Activated B cell treated with CpG ODN at 0.5 μM for 24 hours (primary cell): Measurements from ENCODE around the gene PPL. TPM values are rescaled to one million over a fixed set of nuclear protein-coding genes. Genes with fewer than 3 reads are reported as not detected.

ENCODE experiments used
- ATAC-seq: fragments of 200-7000 bp; cut with Tn5 transposase; one replicate; pipeline ENCODE4 v1.10.0; 2021; ENCODE audit warnings: low read depth, mild to moderate bottlenecking, moderate library complexity
- CTCF ChIA-PET: fragments of 350-600 bp; sonication (Branson Sonifier 250); formaldehyde crosslinking; loops from one replicate; lab custom pipeline; 2021; ENCODE audit warnings: antibody characterized with exemption; lab: Charles Lee
- POLR2A ChIA-PET: fragments of 350-600 bp; sonication (Branson Sonifier 250); formaldehyde crosslinking; loops from one replicate; lab custom pipeline; 2021; ENCODE audit warnings: antibody characterized with exemption; lab: Charles Lee
- DNase-seq: peaks from one replicate; pipeline ENCODE4 v3.0.0; 2022
- H3K27ac Mint-ChIP-seq: one replicate; pipeline ENCODE4 v1.8.0; 2020; ENCODE audit warnings: mixed read lengths
- H3K27me3 Mint-ChIP-seq: one replicate; pipeline ENCODE4 v1.8.0; 2021; ENCODE audit warnings: mixed read lengths
- H3K36me3 Mint-ChIP-seq: one replicate; pipeline ENCODE4 v1.8.0; 2021; ENCODE audit warnings: low read depth, mixed read lengths
- H3K4me1 Mint-ChIP-seq: one replicate; pipeline ENCODE4 v1.8.0; 2021; ENCODE audit warnings: mixed read lengths
- H3K4me3 Mint-ChIP-seq: one replicate; pipeline ENCODE4 v1.8.0; 2020; ENCODE audit warnings: mild to moderate bottlenecking, mixed read lengths
- H3K9me3 Mint-ChIP-seq: one replicate; pipeline ENCODE4 v1.8.0; 2020; ENCODE audit warnings: mixed read lengths
- intact Hi-C: fragments of 100-400 bp; cut with micrococcal nuclease; formaldehyde crosslinking; loops from one replicate; pipeline ENCODE4 v1.15.1; 2024
- total RNA-seq: library from RNA; stranded (reverse); gene quantifications from 2 replicates; pipeline ENCODE4 v1.2.3, GENCODE V29; 2022
- TF ChIP-seq, protein P1 (sequence below): fragments of 200-600 bp; IDR thresholded peaks from one replicate; pipeline ENCODE4 v1.8.0; 2022; ENCODE audit warnings: antibody characterized with exemption, mild to moderate bottlenecking

Gene PPL
- total RNA-seq, 1 donor from 2014 or later = 0.04 TPM

DNA sequence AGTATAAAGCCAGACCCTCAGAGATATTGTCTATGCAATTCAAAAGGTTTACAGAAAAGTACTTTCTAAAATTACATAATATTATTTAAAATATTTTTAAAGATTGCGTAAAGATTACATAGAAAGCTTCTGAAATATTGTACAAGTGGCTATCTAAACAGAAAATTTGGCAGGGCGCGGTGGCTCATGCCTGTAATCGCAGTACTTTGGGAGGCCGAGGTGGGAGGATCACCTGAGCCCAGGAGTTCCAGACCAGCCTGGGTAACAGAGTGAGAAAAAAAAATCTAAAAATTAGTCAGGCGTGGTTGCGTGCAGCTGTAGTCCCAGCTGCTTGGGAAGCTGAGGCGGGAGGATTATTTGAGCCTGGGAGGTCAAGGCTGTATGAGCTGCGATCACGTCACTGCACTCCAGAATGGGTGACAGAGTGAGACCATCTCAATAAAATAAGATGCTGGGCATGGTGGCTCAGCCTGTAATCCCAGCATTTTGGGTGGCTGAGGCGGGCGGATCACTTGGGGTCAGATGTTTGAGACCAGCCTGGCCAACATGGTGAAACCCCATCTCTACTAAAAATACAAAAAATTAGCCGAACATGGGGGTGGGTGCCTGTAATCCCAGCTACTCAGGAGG is 71.6 kb downstream of the PPL start:
- intact Hi-C loops = no loop called here
- H3K27me3 Mint-ChIP-seq = no peaks in the 10 kb centered on the region
- DNase-seq (no peak), ATAC-seq (no peak)
- TF ChIP-seq, protein P1, sequence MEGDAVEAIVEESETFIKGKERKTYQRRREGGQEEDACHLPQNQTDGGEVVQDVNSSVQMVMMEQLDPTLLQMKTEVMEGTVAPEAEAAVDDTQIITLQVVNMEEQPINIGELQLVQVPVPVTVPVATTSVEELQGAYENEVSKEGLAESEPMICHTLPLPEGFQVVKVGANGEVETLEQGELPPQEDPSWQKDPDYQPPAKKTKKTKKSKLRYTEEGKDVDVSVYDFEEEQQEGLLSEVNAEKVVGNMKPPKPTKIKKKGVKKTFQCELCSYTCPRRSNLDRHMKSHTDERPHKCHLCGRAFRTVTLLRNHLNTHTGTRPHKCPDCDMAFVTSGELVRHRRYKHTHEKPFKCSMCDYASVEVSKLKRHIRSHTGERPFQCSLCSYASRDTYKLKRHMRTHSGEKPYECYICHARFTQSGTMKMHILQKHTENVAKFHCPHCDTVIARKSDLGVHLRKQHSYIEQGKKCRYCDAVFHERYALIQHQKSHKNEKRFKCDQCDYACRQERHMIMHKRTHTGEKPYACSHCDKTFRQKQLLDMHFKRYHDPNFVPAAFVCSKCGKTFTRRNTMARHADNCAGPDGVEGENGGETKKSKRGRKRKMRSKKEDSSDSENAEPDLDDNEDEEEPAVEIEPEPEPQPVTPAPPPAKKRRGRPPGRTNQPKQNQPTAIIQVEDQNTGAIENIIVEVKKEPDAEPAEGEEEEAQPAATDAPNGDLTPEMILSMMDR = no peak
- no peaks in the 10 kb centered on the region for H3K9me3 Mint-ChIP-seq
- CTCF ChIA-PET = no interaction called here
- peaks cover 3% of the 10 kb centered on the region for H3K4me1 Mint-ChIP-seq
- peaks cover 78% of the 10 kb centered on the region for H3K36me3 Mint-ChIP-seq
- POLR2A ChIA-PET = no interaction called here
- no peak overlapping the region for H3K27ac Mint-ChIP-seq
- H3K4me3 Mint-ChIP-seq = no peak overlapping the region

DNA sequence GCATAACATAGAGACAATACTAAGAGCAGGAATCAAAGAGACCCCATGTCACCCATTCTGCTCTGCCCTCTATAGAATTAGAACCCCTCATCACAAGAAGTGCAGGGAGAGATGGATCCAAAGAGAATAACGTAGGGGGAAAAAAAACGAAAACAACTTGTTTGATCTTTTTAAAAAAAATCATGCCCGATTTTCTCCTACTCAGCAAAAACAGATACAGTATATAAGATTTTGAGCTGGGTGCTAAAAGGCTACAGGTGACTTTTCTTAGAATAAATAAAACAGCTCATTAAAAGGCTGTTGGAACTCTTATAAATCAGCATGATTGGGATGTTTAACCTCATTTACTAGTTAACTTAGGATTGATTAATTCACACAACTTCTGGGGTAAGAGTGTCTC is 72.2 kb downstream of the PPL start:
- Mint-ChIP-seq H3K4me3 (no peak overlapping the region), H3K27me3 (no peaks in the 10 kb centered on the region), H3K9me3 (no peaks in the 10 kb centered on the region), H3K4me1 (peaks cover 3% of the 10 kb centered on the region), H3K36me3 (peaks cover 77% of the 10 kb centered on the region), H3K27ac (no peak overlapping the region)
- POLR2A ChIA-PET = no interaction called here
- TF ChIP-seq, protein P1 = no peak
- ATAC-seq (no peak), DNase-seq (no peak)
- intact Hi-C loops = no loop called here
- CTCF ChIA-PET = no interaction called here

DNA sequence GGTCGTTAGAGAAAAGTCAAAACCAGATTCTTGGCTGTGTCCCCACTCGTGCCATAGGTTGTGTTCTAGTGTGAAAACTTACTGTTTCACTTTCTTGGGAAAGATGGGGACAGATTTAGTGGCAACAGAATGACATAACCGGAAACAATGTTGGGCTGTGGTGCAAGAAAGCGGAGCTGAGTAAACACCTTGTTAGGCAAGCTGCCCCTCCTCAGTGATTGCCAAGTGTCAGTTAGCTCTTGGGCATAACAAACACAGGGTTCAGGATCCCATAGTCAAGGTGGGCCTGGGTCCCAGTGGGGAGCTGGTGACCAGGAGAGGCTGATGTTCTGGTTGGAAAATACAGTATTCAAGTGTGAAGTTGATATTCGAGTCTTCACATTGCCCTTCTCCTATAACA is 74.3 kb downstream of the PPL start:
- H3K36me3 Mint-ChIP-seq = peaks cover 78% of the 10 kb centered on the region
- POLR2A ChIA-PET = no interaction called here
- CTCF ChIA-PET = no interaction called here

DNA sequence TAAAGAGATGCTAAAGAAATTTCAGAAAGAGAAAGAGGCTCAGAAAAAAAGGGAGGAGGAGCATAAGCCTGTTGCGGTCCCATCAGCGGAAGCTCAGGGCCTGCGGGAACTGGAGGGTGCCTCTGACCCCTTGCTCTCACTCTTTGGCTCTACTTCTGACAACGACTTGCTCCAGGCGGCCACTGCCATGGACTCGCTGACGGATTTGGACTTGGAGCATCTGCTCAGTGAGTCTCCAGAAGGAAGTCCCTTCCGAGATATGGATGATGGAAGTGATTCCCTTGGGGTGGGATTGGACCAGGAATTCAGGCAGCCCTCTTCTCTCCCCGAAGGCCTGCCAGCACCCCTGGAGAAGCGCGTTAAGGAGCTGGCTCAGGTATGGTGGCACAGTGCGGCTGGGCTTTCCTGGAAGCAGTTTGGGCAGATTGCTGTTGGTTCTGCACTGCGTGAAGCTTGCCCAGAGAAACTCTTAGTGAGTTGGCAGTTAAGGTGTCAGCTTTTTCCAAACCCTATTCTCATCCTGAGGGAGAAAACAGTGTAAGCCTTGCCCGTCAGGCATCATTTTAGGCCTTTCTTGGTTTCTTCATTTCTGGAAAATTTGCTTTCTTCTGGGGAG is 76.1 kb downstream of the PPL start:
- H3K4me1 Mint-ChIP-seq = peaks cover 3% of the 10 kb centered on the region
- ChIA-PET POLR2A (no interaction called here), CTCF (no interaction called here)
- TF ChIP-seq, protein P1 = no peak
- H3K27ac Mint-ChIP-seq = no peak overlapping the region
- H3K36me3 Mint-ChIP-seq = peaks cover 77% of the 10 kb centered on the region
- intact Hi-C loops = no loop called here
- no peaks in the 10 kb centered on the region for H3K27me3 Mint-ChIP-seq
- no peak overlapping the region for H3K4me3 Mint-ChIP-seq
- no peak for ATAC-seq
- DNase-seq = no peak
- H3K9me3 Mint-ChIP-seq = no peaks in the 10 kb centered on the region

More for the DNA sequence above, 74.3 kb downstream of the PPL start:
- Mint-ChIP-seq H3K4me1 (peaks cover 3% of the 10 kb centered on the region), H3K27ac (no peak overlapping the region), H3K9me3 (no peaks in the 10 kb centered on the region), H3K27me3 (no peaks in the 10 kb centered on the region), H3K4me3 (no peak overlapping the region)
- DNase-seq = no peak
- intact Hi-C loops = no loop called here
- TF ChIP-seq, protein P1 = no peak
- ATAC-seq = no peak

DNA sequence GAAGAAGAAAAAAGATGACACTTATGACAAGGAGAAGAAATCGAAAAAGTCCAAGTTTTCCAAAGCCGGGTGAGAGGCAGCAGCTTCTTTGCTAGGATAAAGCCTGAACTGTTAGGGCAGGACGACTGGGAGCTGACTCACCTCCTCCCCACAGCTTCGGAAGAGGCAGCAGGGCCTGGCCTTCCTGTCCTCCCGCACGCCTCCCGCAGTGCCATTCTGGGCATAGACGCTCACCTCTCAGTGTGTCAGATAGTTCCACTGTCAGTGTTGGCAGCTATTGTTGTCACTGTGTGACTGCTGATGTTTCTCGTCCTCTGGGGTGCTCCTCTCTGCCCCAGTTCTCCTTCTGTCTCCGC is 77.1 kb downstream of the PPL start:
- Mint-ChIP-seq H3K27ac (no peak overlapping the region), H3K36me3 (peaks cover 84% of the 10 kb centered on the region), H3K9me3 (no peaks in the 10 kb centered on the region), H3K4me3 (no peak overlapping the region), H3K4me1 (peaks cover 3% of the 10 kb centered on the region), H3K27me3 (no peaks in the 10 kb centered on the region)
- TF ChIP-seq, protein P1 = no peak
- ATAC-seq (no peak), DNase-seq (no peak)
- ChIA-PET CTCF (no interaction called here), POLR2A (no interaction called here)
- intact Hi-C loops = no loop called here
